OCI-LY7 (cell line): Measurements from ENCODE around the gene ROMO1. TPM values are rescaled to one million over a fixed set of nuclear protein-coding genes. Genes with fewer than 3 reads are reported as not detected.

Experiments
- BruUV-seq: library from RNA; stranded (reverse); fragments of 400-500 nt; replicated peaks from 2 replicates; lab custom pipeline; 2021; lab: Mats Ljungman, UMichigan
- CTCF ChIA-PET: fragments of 300-600 bp; sonication (Branson Sonifier 250); formaldehyde crosslinking; loops from one replicate; lab custom pipeline; 2022; ENCODE audit warnings: antibody characterized with exemption; ENCODE audit not compliant: unreplicated experiment; lab: Charles Lee
- POLR2A ChIA-PET: fragments of 300-600 bp; sonication (Branson Sonifier 250); formaldehyde crosslinking; loops from one replicate; lab custom pipeline; 2022; ENCODE audit warnings: antibody characterized with exemption; lab: Charles Lee
- DNase-seq: peaks from one replicate; pipeline ENCODE4 v3.0.0-alpha.2; 2015; ENCODE audit warnings: low spot score
- H2AFZ ChIP-seq: fragments of 200-600 bp; sonication (generic), shearing (Covaris generic); 2 replicates; pipeline ENCODE4 v1.6.1; 2014; ENCODE audit warnings: mild to moderate bottlenecking, antibody characterized with exemption, low read length, moderate library complexity
- H3K27ac ChIP-seq: fragments of 200-600 bp; sonication (generic); 2 replicates; pipeline ENCODE4 v1.5.1; 2014; ENCODE audit warnings: mixed run types, low read depth, mild to moderate bottlenecking, moderate library complexity, low read length, inconsistent platforms; ENCODE audit not compliant: poor library complexity, severe bottlenecking
- H3K36me3 ChIP-seq: fragments of 200-600 bp; sonication (generic); 2 replicates; pipeline ENCODE4 v1.6.1; 2014; ENCODE audit warnings: mild to moderate bottlenecking, antibody characterized with exemption, low read length, moderate library complexity, mixed read lengths; ENCODE audit not compliant: insufficient read depth
- H3K4me1 ChIP-seq: fragments of 200-600 bp; sonication (generic); 2 replicates; pipeline ENCODE4 v1.5.1; 2014; ENCODE audit warnings: mild to moderate bottlenecking, low read length; ENCODE audit not compliant: insufficient read depth, poor library complexity, severe bottlenecking
- H3K4me2 ChIP-seq: fragments of 200-600 bp; sonication (generic); 2 replicates; pipeline ENCODE4 v1.6.1; 2014; ENCODE audit warnings: mild to moderate bottlenecking, low read length
- H3K4me3 ChIP-seq: fragments of 200-600 bp; sonication (generic); 2 replicates; pipeline ENCODE4 v1.5.1; 2014; ENCODE audit warnings: mild to moderate bottlenecking, low read depth, low read length; ENCODE audit not compliant: poor library complexity, severe bottlenecking
- H3K79me2 ChIP-seq: fragments of 200-600 bp; sonication (generic); 2 replicates; pipeline ENCODE4 v1.6.1; 2016; ENCODE audit warnings: low read depth, mild to moderate bottlenecking, low read length, moderate library complexity, mixed read lengths; ENCODE audit not compliant: insufficient read depth
- H3K9me2 ChIP-seq: fragments of 200-600 bp; sonication (generic); 2 replicates; pipeline ENCODE4 v1.6.1; 2016; ENCODE audit warnings: mild to moderate bottlenecking, low read length, mixed read lengths; ENCODE audit not compliant: insufficient read depth
- H3K9me3 ChIP-seq: fragments of 200-600 bp; sonication (generic); 2 replicates; pipeline ENCODE4 v1.6.1; 2014; ENCODE audit warnings: mild to moderate bottlenecking, mixed run types, low read length, mixed read lengths
- H4K20me1 ChIP-seq: fragments of 200-600 bp; sonication (generic); 2 replicates; pipeline ENCODE4 v1.6.1; 2014; ENCODE audit warnings: mild to moderate bottlenecking, antibody characterized with exemption, low read length, moderate library complexity, mixed read lengths; ENCODE audit not compliant: insufficient read depth
- EZH2phosphoT487 ChIP-seq: fragments of 200-600 bp; sonication (generic); IDR thresholded peaks from 2 replicates; pipeline ENCODE4 v1.6.1; 2018; ENCODE audit warnings: low read depth, borderline replicate concordance, mild to moderate bottlenecking, mixed run types, antibody characterized with exemption, low read length, moderate library complexity, mixed read lengths
- intact Hi-C: fragments of 100-400 bp; cut with micrococcal nuclease; formaldehyde crosslinking; loops from one replicate; pipeline ENCODE4 v1.10.0; 2022; ENCODE audit not compliant: unreplicated experiment
- total RNA-seq, 2 experiments: library from RNA; depleted of rRNA in 1 of 2; stranded (reverse); fragments of >200 nt in 1 of 2; shearing (Covaris generic) in 1 of 2; gene quantifications; 2 replicates each; pipeline ENCODE4 v1.2.3, GENCODE V29; 2014 to 2022
- TF ChIP-seq, protein P1 (sequence below): fragments of 200-600 bp; sonication (generic); conservative IDR thresholded peaks from 2 replicates; pipeline ENCODE4 v1.5.1; 2014; ENCODE audit warnings: mild to moderate bottlenecking, antibody characterized with exemption, low read length, moderate library complexity, mixed read lengths

Gene ROMO1
- total RNA-seq, 2 experiments from 2014 or later: 164 to 393 TPM

DNA sequence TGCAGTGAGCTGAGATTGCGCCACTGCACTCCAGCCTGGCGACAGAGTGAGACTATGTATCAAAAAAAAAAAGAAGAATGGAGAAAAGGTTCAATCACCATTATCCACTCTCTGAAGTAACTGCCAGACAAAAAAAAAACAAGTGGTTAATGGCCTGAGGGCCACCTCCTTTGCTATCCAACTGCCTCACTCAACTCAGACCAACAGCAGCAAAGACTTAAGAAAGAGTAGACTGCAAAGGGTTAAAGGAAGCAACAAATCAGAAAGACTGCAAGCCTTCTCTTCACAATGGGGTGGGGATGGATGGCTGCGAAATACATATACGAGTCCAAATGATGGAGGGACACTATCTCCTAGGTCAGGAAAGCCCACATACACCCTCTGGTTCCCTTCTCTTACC is 3.2 kb upstream of the ROMO1 start:
- no peaks in the 10 kb centered on the region; the same call in 1 of the 2 replicates for H4K20me1 ChIP-seq
- H3K36me3 ChIP-seq: peaks cover 34% of the 10 kb centered on the region
- TF ChIP-seq, protein P1, sequence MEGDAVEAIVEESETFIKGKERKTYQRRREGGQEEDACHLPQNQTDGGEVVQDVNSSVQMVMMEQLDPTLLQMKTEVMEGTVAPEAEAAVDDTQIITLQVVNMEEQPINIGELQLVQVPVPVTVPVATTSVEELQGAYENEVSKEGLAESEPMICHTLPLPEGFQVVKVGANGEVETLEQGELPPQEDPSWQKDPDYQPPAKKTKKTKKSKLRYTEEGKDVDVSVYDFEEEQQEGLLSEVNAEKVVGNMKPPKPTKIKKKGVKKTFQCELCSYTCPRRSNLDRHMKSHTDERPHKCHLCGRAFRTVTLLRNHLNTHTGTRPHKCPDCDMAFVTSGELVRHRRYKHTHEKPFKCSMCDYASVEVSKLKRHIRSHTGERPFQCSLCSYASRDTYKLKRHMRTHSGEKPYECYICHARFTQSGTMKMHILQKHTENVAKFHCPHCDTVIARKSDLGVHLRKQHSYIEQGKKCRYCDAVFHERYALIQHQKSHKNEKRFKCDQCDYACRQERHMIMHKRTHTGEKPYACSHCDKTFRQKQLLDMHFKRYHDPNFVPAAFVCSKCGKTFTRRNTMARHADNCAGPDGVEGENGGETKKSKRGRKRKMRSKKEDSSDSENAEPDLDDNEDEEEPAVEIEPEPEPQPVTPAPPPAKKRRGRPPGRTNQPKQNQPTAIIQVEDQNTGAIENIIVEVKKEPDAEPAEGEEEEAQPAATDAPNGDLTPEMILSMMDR: no peak
- no peak for TF ChIP-seq EZH2phosphoT487
- H3K9me3 ChIP-seq: no peaks in the 10 kb centered on the region
- POLR2A ChIA-PET: no interaction called here
- intact Hi-C loops: loop anchor here (5.0 kb wide), 3 partner anchors 79 to 234 kb away; partner anchors contain the start of gene SPAG4
- no peak overlapping the region for H3K4me3 ChIP-seq
- no peak for DNase-seq
- H2AFZ ChIP-seq: no peak overlapping the region
- H3K9me2 ChIP-seq: no peaks in the 10 kb centered on the region
- no peak overlapping the region for H3K27ac ChIP-seq
- H3K4me2 ChIP-seq: no peak overlapping the region
- CTCF ChIA-PET: no interaction called here
- peaks cover 23% of the 10 kb centered on the region for H3K4me1 ChIP-seq
- no TSS peak for BruUV-seq
- peaks cover 29% of the 10 kb centered on the region; the same call in 1 of the 2 replicates for H3K79me2 ChIP-seq

DNA sequence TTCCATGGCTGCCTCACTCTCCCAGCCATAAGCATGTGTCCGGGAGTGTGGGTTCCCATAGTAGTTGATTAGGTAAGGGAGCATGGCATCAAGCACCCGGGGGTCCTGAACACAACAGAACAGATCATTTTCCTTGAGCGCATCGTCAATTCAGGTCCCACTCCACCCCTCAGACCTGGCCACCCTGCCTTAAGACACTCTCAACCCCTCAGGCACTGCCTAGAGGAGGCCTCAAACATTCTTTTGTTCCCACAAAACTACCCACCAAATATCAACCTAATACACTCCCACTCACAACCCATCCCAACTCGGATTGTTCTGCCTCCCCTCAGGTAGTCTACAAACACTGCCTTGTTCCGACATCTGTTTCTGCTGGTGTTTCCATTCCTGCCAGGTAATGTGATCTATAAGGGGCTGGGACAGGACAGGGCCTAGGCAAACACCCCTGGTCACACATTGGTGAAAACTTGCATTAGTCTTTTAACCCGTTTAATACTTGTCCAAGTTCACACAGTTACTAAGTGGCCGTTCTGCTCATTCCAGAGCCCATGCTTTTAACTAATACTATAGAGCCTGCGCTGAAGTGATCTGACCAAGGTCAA is 1.4 kb upstream of the ROMO1 start:
- no TSS peak for BruUV-seq
- H3K4me2 ChIP-seq: peak overlapping the region; percentile 74
- peaks cover 51% of the 10 kb centered on the region for H3K36me3 ChIP-seq
- no peaks in the 10 kb centered on the region for H3K9me3 ChIP-seq
- peak overlapping the region; percentile 74 for H3K27ac ChIP-seq
- peak overlapping the region; percentile 82; the same call in 1 of the 2 replicates for H2AFZ ChIP-seq
- peaks cover 23% of the 10 kb centered on the region for H3K4me1 ChIP-seq
- TF ChIP-seq EZH2phosphoT487: no peak
- TF ChIP-seq, protein P1: no peak; the same call in 1 of the 2 replicates
- intact Hi-C loops: loop anchor here (2.0 to 5.0 kb wide), 4 partner anchors 80 to 235 kb away; partner anchors contain the start of gene SPAG4
- ChIA-PET CTCF (no interaction called here), POLR2A (no interaction called here)
- H4K20me1 ChIP-seq: no peaks in the 10 kb centered on the region; the same call in 1 of the 2 replicates
- H3K79me2 ChIP-seq: peaks cover 31% of the 10 kb centered on the region; the same call in 1 of the 2 replicates
- no peaks in the 10 kb centered on the region for H3K9me2 ChIP-seq
- DNase-seq: no peak
- peak overlapping the region; percentile 87 for H3K4me3 ChIP-seq
